ENCODE data around the gene RABL2B.

The RABL2B gene

DNA sequence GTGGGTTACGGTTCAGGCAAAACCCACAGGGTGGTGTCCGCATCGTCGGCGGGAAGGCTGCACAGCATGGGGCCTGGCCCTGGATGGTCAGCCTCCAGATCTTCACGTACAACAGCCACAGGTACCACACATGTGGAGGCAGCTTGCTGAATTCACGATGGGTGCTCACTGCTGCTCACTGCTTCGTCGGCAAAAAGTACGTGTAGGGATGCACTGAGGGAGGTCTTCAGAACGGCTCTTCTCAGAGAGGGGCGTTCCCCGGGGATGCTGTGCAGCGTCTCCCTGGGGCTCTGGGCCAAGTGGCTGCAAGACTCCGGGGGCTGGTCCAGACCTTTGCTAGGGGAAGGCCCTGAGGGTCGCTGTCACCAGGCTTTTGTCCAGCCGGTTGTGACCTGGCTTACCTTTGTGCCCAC, 44.2 kb downstream of the RABL2B start:
- no peaks in the 10 kb centered on the region for H3K36me3 ChIP-seq (ENCODE audit: control insufficient read depth, insufficient read depth, low read length)

DNA sequence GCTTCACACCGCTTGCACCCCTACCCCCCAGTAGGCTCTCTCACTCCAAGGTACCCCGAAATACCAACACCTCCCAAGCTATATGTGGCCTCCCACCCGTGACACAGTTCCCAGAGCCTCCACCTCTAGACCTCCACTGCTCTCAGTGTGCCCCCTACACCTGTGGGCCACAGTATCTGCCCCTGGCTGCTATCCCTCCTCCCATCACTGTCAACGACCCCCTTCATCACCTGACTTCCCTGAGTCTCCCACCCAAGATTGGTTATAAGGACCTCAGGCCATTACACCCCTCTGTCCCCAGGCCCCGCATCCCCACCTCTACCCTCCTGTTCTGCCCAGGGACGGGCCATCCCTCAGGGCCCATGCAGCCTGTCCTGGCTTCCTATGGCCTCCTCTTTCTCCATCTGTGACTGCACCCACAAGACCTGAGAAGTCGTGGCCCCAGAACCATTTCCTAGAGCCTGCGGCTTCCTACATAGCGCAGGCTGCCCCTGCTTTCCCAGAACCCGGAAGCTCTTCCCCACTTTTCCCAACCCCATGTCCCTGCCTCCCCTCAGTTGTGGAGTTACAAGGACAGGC, 44.7 kb downstream of the RABL2B start:
- H3K4me3 ChIP-seq (ENCODE audit: insufficient read depth, low read depth, low read length): no peak overlapping the region
- no peaks in the 10 kb centered on the region for H3K9me3 ChIP-seq (ENCODE audit: control insufficient read depth, low read length)
- WGBS, 2 experiments: 81 to 87% methylated on average over 10 of the region's 10 CpGs
- H3K27ac ChIP-seq (ENCODE audit: insufficient read depth, low read depth, low read length, poor library complexity, severe bottlenecking): no peak overlapping the region
- H3K36me3 ChIP-seq (ENCODE audit: control insufficient read depth, insufficient read depth, low read length): no peaks in the 10 kb centered on the region
- H3K4me1 ChIP-seq (ENCODE audit: control insufficient read depth, insufficient read depth, low read length): no peaks in the 10 kb centered on the region
- H3K27me3 ChIP-seq (ENCODE audit: control insufficient read depth, insufficient read depth, low read length, poor library complexity, severe bottlenecking): peaks cover 42% of the 10 kb centered on the region

More for the DNA sequence above, 44.2 kb downstream of the RABL2B start:
- 76 to 80% methylated on average over 17 of the region's 17 CpGs for WGBS, 2 experiments
- H3K4me3 ChIP-seq (ENCODE audit: insufficient read depth, low read depth, low read length): no peak overlapping the region
- no peak overlapping the region for H3K27ac ChIP-seq (ENCODE audit: insufficient read depth, low read depth, low read length, poor library complexity, severe bottlenecking)
- H3K27me3 ChIP-seq (ENCODE audit: control insufficient read depth, insufficient read depth, low read length, poor library complexity, severe bottlenecking): peaks cover 42% of the 10 kb centered on the region
- no peaks in the 10 kb centered on the region for H3K9me3 ChIP-seq (ENCODE audit: control insufficient read depth, low read length)
- H3K4me1 ChIP-seq (ENCODE audit: control insufficient read depth, insufficient read depth, low read length): no peaks in the 10 kb centered on the region

DNA sequence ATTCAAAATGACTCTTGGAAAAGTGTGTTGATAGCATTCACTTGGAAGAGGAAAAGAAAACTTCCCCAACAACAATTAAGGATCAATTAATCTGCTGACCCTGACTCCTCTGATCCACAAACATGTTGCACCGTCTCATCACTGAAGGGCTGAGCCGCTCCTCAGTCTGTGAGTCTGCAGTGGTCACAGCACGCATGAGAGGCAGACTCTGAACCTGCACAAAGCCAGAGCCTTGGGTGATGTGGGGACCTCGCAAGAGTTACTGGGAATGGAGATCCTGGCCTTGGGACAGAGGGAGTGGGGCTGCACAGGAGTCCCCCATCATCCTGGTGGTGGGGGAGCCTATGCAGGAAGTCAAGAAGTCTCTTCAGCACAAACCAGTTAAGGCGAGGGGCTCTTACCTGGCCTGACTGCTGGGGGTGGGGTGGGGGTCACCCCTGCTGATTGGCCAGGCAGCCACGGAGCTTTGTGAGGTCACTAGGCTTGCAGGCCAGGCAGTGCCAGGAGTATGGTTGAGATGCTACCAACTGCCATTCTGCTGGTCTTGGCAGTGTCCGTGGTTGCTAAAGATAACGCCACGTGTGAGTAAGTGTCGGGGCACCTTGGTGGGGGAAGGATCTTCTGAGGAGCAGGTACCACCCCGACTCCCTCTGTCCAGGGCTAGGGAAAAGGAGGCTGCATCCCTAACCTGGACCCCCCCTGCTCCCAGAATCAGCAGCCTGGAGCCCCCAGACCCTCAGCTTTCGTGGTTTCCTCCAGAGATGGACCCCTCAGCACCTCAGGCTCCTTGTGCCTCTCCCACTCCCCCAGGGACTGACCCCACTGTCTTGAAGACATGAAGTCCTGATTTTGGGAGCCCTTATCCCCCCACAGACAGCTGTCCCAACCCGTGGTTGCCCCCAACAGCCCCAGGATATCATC, 45.4 kb downstream of the RABL2B start, which contains the start of gene ACR:
ACR (plus strand) TSS at position 477 of the 921 bp plus-strand sequence; CDS start at position 509, 32 bp downstream.
- H3K9me3 ChIP-seq (ENCODE audit: control insufficient read depth, low read length): no peaks in the 10 kb centered on the region
- H3K36me3 ChIP-seq (ENCODE audit: control insufficient read depth, insufficient read depth, low read length): no peaks in the 10 kb centered on the region
- 80 to 81% methylated on average over 13 of the region's 13 CpGs for WGBS, 2 experiments
- no peak within 1 kb of the TSS for H3K27ac ChIP-seq (ENCODE audit: insufficient read depth, low read depth, low read length, poor library complexity, severe bottlenecking)
- peaks cover 42% of the 10 kb centered on the region for H3K27me3 ChIP-seq (ENCODE audit: control insufficient read depth, insufficient read depth, low read length, poor library complexity, severe bottlenecking)
- peaks cover 6% of the 10 kb centered on the region for H3K4me1 ChIP-seq (ENCODE audit: control insufficient read depth, insufficient read depth, low read length)
- no peak within 1 kb of the TSS for H3K4me3 ChIP-seq (ENCODE audit: insufficient read depth, low read depth, low read length)

DNA sequence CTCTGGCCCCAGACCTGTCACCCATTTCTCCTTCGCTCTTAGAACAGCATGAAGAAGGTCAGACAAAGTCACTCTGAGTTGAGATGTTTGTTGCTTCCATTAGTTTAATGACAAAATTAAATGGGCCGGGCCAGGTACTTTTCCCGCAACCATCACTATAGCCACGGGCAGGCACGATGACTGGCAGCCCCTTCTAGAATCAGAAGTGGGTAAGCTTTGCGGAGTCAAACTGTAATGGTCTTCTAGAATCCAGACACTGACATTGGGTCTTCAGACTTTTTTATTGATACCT, 47.8 kb downstream of the RABL2B start:
- Histone ChIP-seq H3K27ac (ENCODE audit: insufficient read depth, low read depth, low read length, poor library complexity, severe bottlenecking) (no peak overlapping the region), H3K4me3 (ENCODE audit: insufficient read depth, low read depth, low read length) (no peak overlapping the region), H3K36me3 (ENCODE audit: control insufficient read depth, insufficient read depth, low read length) (no peaks in the 10 kb centered on the region), H3K9me3 (ENCODE audit: control insufficient read depth, low read length) (no peaks in the 10 kb centered on the region), H3K4me1 (ENCODE audit: control insufficient read depth, insufficient read depth, low read length) (peaks cover 6% of the 10 kb centered on the region), H3K27me3 (ENCODE audit: control insufficient read depth, insufficient read depth, low read length, poor library complexity, severe bottlenecking) (peaks cover 55% of the 10 kb centered on the region)
- 76 to 77% methylated on average over 6 of the region's 6 CpGs for WGBS, 2 experiments

DNA sequence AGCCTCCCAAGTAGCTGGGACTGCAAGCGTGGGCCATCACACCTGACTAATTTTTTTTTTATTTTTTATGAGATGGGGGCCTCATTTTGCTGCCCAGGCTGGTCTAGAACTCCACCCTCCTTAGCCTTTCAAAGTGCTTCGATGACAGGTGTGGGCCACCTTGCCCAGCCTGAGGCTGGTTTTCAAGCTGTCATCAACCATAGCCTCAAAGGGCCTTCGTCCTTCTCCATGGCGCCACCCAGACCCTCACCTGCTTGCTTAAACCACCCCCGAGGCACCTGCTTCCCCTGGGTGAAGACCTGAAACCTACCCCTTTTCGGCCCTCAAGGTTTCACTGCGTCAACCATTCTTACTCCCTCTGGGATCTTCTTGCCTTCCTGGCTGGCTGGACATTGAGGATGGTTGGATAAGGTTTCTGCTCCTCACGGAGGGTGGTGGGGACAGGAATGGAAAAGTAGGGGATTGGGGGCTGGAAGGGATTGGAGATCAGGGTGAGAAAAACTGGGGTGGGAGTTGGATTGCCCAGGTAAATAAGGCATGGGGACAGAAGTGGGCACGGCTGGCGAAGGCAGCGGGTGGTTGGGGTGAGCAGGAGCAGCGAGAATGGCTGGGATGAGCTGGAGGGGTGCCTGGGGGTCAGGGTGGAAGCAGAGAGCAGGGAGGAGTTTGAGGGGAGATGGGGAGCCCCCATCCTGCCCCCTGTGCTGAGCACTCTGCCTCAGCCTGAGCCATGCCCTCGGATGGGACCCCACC, 48.3 kb downstream of the RABL2B start:
- WGBS, 2 experiments: 94% methylated on average over 13 of the region's 13 CpGs
- H3K4me1 ChIP-seq (ENCODE audit: control insufficient read depth, insufficient read depth, low read length): peaks cover 6% of the 10 kb centered on the region
- peaks cover 54% of the 10 kb centered on the region for H3K27me3 ChIP-seq (ENCODE audit: control insufficient read depth, insufficient read depth, low read length, poor library complexity, severe bottlenecking)
- H3K36me3 ChIP-seq (ENCODE audit: control insufficient read depth, insufficient read depth, low read length): no peaks in the 10 kb centered on the region
- no peaks in the 10 kb centered on the region for H3K9me3 ChIP-seq (ENCODE audit: control insufficient read depth, low read length)
- no peak overlapping the region for H3K27ac ChIP-seq (ENCODE audit: insufficient read depth, low read depth, low read length, poor library complexity, severe bottlenecking)
- H3K4me3 ChIP-seq (ENCODE audit: insufficient read depth, low read depth, low read length): no peak overlapping the region

DNA sequence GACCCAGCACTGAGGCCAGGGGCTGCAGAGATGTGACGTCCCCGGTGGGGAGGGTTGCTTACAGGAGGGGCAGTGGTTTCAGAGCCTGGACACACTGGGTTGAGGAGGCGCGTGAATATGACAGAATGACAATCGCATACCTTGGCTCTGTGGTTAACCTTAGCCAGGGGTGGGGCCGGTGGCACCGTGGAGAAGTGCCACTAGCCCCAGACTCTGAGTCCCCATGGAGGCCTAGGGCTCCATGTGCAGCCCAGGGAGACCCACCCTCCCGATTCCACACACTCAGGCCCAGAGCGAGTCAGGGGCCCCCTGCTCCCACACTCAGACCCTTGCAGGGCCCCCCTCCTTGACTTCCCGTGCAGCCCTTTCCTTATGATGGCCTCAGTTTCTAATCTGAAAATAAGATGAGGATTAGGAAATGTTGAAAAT, 49.1 kb downstream of the RABL2B start:
- 91 to 92% methylated on average over 10 of the region's 10 CpGs for WGBS, 2 experiments
- peaks cover 6% of the 10 kb centered on the region for H3K4me1 ChIP-seq (ENCODE audit: control insufficient read depth, insufficient read depth, low read length)
- H3K9me3 ChIP-seq (ENCODE audit: control insufficient read depth, low read length): no peaks in the 10 kb centered on the region
- peaks cover 57% of the 10 kb centered on the region for H3K27me3 ChIP-seq (ENCODE audit: control insufficient read depth, insufficient read depth, low read length, poor library complexity, severe bottlenecking)
- H3K4me3 ChIP-seq (ENCODE audit: insufficient read depth, low read depth, low read length): no peak overlapping the region
- H3K27ac ChIP-seq (ENCODE audit: insufficient read depth, low read depth, low read length, poor library complexity, severe bottlenecking): no peak overlapping the region
- H3K36me3 ChIP-seq (ENCODE audit: control insufficient read depth, insufficient read depth, low read length): no peaks in the 10 kb centered on the region

DNA sequence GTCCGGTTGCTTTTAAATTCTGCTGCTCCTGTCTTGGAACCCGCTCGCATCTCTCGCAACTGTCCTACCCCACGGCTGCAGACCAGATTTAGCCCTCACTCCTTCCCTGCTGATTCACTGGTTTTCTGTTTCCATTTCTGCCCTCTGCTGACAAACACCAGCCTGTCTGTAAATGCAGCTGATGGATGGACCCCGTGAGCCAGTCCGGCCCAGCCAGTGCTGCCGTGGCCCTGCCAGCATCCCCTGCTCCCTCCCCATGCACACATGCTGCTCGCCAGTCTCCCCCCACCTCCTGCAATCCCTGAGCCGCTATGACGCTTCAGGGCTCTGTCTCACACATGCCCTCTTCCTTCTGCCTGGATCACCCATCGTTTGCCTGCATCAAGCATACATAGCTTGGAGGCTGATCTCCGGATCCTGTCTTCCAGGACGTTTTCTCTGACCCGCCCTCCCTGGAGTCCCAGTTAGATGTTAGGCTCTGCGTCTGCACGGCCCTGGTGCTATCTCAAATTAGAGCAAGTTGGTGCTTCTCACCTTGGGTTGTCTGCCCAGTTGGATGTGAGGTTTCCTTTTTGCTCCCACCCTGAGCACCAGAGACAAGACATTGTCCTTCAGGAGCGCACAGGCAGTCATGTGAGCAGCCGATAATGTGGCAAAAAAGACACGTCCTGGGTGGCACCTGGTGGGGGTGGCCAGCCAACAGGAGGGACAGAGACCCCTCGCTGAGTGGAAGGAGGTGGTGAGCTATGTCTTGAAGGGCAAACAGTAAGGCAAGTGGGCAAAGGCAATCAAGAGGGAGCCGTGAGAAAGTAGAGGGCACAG, 49.7 kb downstream of the RABL2B start:
- Histone ChIP-seq H3K4me3 (ENCODE audit: insufficient read depth, low read depth, low read length) (no peak overlapping the region), H3K36me3 (ENCODE audit: control insufficient read depth, insufficient read depth, low read length) (no peaks in the 10 kb centered on the region), H3K9me3 (ENCODE audit: control insufficient read depth, low read length) (no peaks in the 10 kb centered on the region), H3K27ac (ENCODE audit: insufficient read depth, low read depth, low read length, poor library complexity, severe bottlenecking) (no peak overlapping the region), H3K27me3 (ENCODE audit: control insufficient read depth, insufficient read depth, low read length, poor library complexity, severe bottlenecking) (peaks cover 57% of the 10 kb centered on the region), H3K4me1 (ENCODE audit: control insufficient read depth, insufficient read depth, low read length) (peaks cover 6% of the 10 kb centered on the region)
- 67 to 68% methylated on average over 22 of the region's 22 CpGs for WGBS, 2 experiments

DNA sequence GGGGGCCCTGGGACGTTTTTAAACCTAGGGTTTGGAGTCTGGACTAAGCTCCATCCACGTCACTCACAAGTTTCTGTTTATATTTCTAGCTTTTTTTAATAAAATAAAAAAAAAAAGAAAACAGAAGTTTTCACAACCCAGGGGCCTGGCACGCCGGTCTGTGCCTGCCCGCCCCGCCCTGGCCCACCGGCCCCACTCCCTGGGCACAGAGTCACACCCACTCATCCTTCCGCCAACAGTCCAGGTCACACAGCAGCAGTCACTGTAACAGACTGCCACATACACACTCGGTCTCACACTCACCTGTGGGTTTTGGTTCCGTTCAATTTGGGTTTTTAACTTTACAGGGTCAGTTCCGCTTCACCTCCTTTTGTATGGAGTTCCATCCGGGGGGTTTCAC, 50.8 kb downstream of the RABL2B start:
- H3K36me3 ChIP-seq (ENCODE audit: control insufficient read depth, insufficient read depth, low read length): no peaks in the 10 kb centered on the region
- H3K9me3 ChIP-seq (ENCODE audit: control insufficient read depth, low read length): no peaks in the 10 kb centered on the region
- H3K4me1 ChIP-seq (ENCODE audit: control insufficient read depth, insufficient read depth, low read length): peaks cover 6% of the 10 kb centered on the region
- H3K27me3 ChIP-seq (ENCODE audit: control insufficient read depth, insufficient read depth, low read length, poor library complexity, severe bottlenecking): peaks cover 53% of the 10 kb centered on the region
- 92 to 94% methylated on average over 11 of the region's 12 CpGs for WGBS, 2 experiments
- H3K27ac ChIP-seq (ENCODE audit: insufficient read depth, low read depth, low read length, poor library complexity, severe bottlenecking): no peak overlapping the region
- H3K4me3 ChIP-seq (ENCODE audit: insufficient read depth, low read depth, low read length): no peak overlapping the region

DNA sequence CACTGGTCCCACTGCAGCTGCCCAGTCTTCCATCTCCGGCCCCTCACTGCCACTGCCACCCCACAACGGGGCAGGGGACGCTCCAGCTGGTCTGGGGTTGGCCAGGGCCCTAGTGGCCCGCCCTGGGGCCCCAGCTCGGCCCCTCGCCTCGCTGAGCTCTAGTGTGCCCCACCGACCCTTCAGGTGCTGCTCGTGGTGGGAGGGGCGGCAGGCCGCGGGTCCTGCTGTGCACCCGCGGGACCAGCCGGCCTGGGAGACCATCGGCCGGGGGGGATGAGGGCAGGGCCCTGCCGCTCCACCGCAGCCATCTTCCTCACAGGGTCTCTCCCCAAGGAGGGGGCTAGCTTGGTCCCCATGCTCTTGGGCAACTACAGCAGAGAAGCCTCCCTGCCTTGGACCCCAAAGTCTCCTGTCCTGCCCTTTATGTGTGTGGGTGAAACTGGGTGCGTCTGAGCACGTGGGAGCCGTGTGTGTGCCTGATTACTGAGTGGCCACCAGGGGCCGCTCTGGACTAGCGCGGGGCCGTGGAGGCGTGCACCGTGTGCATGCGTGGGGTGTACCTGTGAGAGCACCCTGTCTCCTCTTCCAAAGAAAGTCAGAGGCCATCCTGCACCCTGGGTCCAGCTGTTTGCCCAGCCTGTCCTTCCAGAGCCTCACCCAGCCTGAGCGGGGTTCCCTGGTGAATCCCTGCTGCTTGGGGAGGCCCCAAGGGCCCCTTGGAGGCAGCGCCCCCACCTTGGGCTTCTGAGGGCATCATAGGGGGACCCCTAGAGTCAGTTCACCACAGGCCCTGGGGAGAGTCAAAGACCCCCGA, 51.4 kb downstream of the RABL2B start:
- peaks cover 6% of the 10 kb centered on the region for H3K4me1 ChIP-seq (ENCODE audit: control insufficient read depth, insufficient read depth, low read length)

More for the DNA sequence above, 51.4 kb downstream of the RABL2B start:
- H3K4me3 ChIP-seq (ENCODE audit: insufficient read depth, low read depth, low read length): no peak overlapping the region
- H3K9me3 ChIP-seq (ENCODE audit: control insufficient read depth, low read length): no peaks in the 10 kb centered on the region
- peaks cover 49% of the 10 kb centered on the region for H3K27me3 ChIP-seq (ENCODE audit: control insufficient read depth, insufficient read depth, low read length, poor library complexity, severe bottlenecking)
- no peaks in the 10 kb centered on the region for H3K36me3 ChIP-seq (ENCODE audit: control insufficient read depth, insufficient read depth, low read length)
- no peak overlapping the region for H3K27ac ChIP-seq (ENCODE audit: insufficient read depth, low read depth, low read length, poor library complexity, severe bottlenecking)
- WGBS, 2 experiments: 61 to 65% methylated on average over 32 of the region's 32 CpGs
